ENCODE measurements around the gene NXPE1.

Gene NXPE1

GRCh38 chr11:114482114-114482513 lies 77.6 kb downstream of the NXPE1 start:
- no peak overlapping the region for H3K9ac ChIP-seq
- no peak overlapping the region for H2AFZ ChIP-seq
- H3K9me3 ChIP-seq (ENCODE audit: control insufficient read depth, low read length) = no peaks in the 10 kb centered on the region
- H3K4me2 ChIP-seq (ENCODE audit: low read length) = no peak overlapping the region
- TF ChIP-seq, protein P1, sequence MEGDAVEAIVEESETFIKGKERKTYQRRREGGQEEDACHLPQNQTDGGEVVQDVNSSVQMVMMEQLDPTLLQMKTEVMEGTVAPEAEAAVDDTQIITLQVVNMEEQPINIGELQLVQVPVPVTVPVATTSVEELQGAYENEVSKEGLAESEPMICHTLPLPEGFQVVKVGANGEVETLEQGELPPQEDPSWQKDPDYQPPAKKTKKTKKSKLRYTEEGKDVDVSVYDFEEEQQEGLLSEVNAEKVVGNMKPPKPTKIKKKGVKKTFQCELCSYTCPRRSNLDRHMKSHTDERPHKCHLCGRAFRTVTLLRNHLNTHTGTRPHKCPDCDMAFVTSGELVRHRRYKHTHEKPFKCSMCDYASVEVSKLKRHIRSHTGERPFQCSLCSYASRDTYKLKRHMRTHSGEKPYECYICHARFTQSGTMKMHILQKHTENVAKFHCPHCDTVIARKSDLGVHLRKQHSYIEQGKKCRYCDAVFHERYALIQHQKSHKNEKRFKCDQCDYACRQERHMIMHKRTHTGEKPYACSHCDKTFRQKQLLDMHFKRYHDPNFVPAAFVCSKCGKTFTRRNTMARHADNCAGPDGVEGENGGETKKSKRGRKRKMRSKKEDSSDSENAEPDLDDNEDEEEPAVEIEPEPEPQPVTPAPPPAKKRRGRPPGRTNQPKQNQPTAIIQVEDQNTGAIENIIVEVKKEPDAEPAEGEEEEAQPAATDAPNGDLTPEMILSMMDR (IDR thresholded peaks at IDR 0.05) = no peak
- no peak overlapping the region for H3K4me3 ChIP-seq (ENCODE audit: low read depth, low read length)
- no peaks in the 10 kb centered on the region for H3K27me3 ChIP-seq (ENCODE audit: control insufficient read depth, insufficient read depth, low read length)
- no peaks in the 10 kb centered on the region for H3K79me2 ChIP-seq
- no peaks in the 10 kb centered on the region for H3K36me3 ChIP-seq (ENCODE audit: control insufficient read depth, insufficient read depth, low read length)
- H3K4me1 ChIP-seq = no peaks in the 10 kb centered on the region
- no peak overlapping the region for H3K27ac ChIP-seq

DNA sequence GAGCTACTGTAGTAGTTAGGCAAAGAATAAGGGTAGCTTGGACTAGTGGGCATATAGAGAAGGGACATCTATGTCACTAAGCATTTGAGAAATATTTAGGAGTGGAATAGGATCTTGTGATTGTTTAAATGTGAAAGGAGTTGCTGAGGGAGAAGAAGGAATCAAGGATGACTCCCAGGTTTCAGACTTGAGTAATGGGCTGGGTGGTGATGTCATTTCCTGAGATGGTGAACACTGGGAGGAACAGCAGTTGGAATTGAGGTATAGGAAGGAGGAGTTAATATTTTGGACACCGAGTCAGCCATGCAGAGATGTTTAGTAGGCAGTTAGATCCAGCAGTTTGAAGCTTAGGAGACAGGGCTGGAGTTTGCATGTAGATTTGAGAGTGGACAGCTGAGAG lies 80.3 kb downstream of the NXPE1 start:
- TF ChIP-seq, protein P1 (IDR thresholded peaks at IDR 0.05) = no peak
- Histone ChIP-seq H3K4me3 (ENCODE audit: low read depth, low read length) (no peak overlapping the region), H3K4me1 (no peaks in the 10 kb centered on the region), H3K9ac (no peak overlapping the region), H2AFZ (no peak overlapping the region), H3K79me2 (no peaks in the 10 kb centered on the region), H3K9me3 (ENCODE audit: control insufficient read depth, low read length) (no peaks in the 10 kb centered on the region), H3K4me2 (ENCODE audit: low read length) (no peak overlapping the region), H3K27me3 (ENCODE audit: control insufficient read depth, insufficient read depth, low read length) (no peaks in the 10 kb centered on the region), H3K27ac (no peak overlapping the region), H3K36me3 (ENCODE audit: control insufficient read depth, insufficient read depth, low read length) (no peaks in the 10 kb centered on the region)

DNA sequence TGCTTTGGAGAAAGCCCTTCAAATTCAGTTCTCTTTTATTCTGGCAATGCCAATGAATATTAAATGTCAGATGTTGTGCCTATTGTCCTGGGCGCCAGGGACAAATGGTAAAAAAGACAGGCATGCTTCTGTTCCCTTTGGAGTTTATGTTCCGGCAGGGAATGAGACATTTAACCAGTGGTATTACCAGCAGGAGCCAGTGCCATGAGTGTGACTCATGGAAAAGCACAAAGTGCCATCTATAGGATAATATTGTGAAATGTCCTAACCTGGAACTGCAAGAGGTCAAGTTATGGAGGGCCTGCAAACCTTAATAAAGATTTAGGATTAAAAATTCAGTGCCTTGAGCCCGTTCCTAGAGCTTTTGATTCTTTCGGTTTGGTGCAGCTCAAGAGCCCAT lies 80.9 kb downstream of the NXPE1 start:
- Histone ChIP-seq H3K9me3 (ENCODE audit: control insufficient read depth, low read length) (no peaks in the 10 kb centered on the region), H2AFZ (no peak overlapping the region), H3K4me1 (no peaks in the 10 kb centered on the region), H3K9ac (no peak overlapping the region), H3K36me3 (ENCODE audit: control insufficient read depth, insufficient read depth, low read length) (no peaks in the 10 kb centered on the region), H3K4me2 (ENCODE audit: low read length) (no peak overlapping the region), H3K27me3 (ENCODE audit: control insufficient read depth, insufficient read depth, low read length) (no peaks in the 10 kb centered on the region), H3K79me2 (no peaks in the 10 kb centered on the region), H3K27ac (no peak overlapping the region), H3K4me3 (ENCODE audit: low read depth, low read length) (no peak overlapping the region)
- TF ChIP-seq, protein P1 (IDR thresholded peaks at IDR 0.05) = no peak

DNA sequence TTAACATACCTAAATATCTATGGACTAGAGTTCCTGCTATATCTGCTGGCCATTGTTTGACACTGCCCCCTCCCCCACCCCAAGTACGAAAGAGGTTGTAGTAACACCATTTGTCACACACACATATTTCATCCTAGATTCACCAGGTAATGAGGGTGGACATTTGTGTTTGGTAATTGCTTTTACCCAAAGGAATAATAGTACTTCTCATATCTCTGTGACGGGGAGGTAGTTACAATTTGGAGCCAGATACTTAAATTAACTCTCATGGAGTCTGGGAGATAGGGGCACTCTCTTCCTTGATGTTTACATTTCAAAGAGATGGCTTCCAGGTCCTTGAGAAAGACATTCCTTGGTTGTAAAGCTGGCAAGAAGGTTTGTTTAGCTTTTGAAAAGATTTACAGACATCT lies 81.7 kb downstream of the NXPE1 start:
- H2AFZ ChIP-seq = no peak overlapping the region
- H3K36me3 ChIP-seq (ENCODE audit: control insufficient read depth, insufficient read depth, low read length) = no peaks in the 10 kb centered on the region
- TF ChIP-seq, protein P1 (IDR thresholded peaks at IDR 0.05) = no peak
- H3K9ac ChIP-seq = no peak overlapping the region
- H3K4me2 ChIP-seq (ENCODE audit: low read length) = no peak overlapping the region
- no peaks in the 10 kb centered on the region for H3K27me3 ChIP-seq (ENCODE audit: control insufficient read depth, insufficient read depth, low read length)
- H3K4me1 ChIP-seq = no peaks in the 10 kb centered on the region
- H3K4me3 ChIP-seq (ENCODE audit: low read depth, low read length) = no peak overlapping the region
- H3K9me3 ChIP-seq (ENCODE audit: control insufficient read depth, low read length) = no peaks in the 10 kb centered on the region
- H3K27ac ChIP-seq = no peak overlapping the region
- no peaks in the 10 kb centered on the region for H3K79me2 ChIP-seq

GRCh38 chr11:114472661-114473060 lies 87.0 kb downstream of the NXPE1 start:
- TF ChIP-seq, protein P1 (IDR thresholded peaks at IDR 0.05) = no peak
- H3K36me3 ChIP-seq (ENCODE audit: control insufficient read depth, insufficient read depth, low read length) = no peaks in the 10 kb centered on the region
- H3K79me2 ChIP-seq = no peaks in the 10 kb centered on the region
- H3K9ac ChIP-seq = no peak overlapping the region
- H3K4me3 ChIP-seq (ENCODE audit: low read depth, low read length) = no peak overlapping the region
- H3K27me3 ChIP-seq (ENCODE audit: control insufficient read depth, insufficient read depth, low read length) = no peaks in the 10 kb centered on the region
- H3K27ac ChIP-seq = no peak overlapping the region
- no peaks in the 10 kb centered on the region for H3K4me1 ChIP-seq
- no peak overlapping the region for H2AFZ ChIP-seq
- no peaks in the 10 kb centered on the region for H3K9me3 ChIP-seq (ENCODE audit: control insufficient read depth, low read length)
- no peak overlapping the region for H3K4me2 ChIP-seq (ENCODE audit: low read length)

Data from parathyroid adenoma (tissue), 2 donors.